ENCODE measurements around the gene TRAPPC10.

DNA sequence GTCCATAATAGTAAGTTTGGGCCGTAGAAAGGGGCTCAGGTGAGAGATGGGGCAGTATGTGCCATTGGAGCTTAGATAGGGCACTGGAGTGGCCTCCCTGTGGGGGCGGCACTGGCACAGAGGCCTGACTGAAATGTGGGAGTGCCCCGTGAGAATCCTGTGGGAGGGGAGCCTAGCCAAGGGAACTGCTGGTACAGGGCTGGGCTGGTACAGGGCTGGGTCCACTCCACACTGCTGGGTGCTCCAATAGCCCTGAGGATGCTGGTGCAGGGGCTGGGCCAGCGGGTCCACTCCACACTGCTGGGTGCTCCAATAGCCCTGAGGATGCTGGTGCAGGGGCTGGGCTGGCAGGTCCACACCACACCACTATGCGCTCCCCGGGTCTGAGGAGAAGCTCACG is 50.3 kb downstream of the TRAPPC10 start:
- TF ChIP-seq, protein P1, sequence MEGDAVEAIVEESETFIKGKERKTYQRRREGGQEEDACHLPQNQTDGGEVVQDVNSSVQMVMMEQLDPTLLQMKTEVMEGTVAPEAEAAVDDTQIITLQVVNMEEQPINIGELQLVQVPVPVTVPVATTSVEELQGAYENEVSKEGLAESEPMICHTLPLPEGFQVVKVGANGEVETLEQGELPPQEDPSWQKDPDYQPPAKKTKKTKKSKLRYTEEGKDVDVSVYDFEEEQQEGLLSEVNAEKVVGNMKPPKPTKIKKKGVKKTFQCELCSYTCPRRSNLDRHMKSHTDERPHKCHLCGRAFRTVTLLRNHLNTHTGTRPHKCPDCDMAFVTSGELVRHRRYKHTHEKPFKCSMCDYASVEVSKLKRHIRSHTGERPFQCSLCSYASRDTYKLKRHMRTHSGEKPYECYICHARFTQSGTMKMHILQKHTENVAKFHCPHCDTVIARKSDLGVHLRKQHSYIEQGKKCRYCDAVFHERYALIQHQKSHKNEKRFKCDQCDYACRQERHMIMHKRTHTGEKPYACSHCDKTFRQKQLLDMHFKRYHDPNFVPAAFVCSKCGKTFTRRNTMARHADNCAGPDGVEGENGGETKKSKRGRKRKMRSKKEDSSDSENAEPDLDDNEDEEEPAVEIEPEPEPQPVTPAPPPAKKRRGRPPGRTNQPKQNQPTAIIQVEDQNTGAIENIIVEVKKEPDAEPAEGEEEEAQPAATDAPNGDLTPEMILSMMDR (IDR thresholded peaks at IDR 0.05): no peak
- TF ChIP-seq POLR2A (IDR thresholded peaks at IDR 0.05) (no peak), POLR2AphosphoS5 (IDR thresholded peaks at IDR 0.05) (no peak), EP300 (IDR thresholded peaks at IDR 0.05) (no peak)
